Liver (tissue), 9 donors: Measurements from ENCODE around the gene TMEM43. TPM values are rescaled to one million over a fixed set of nuclear protein-coding genes. Genes with fewer than 3 reads are reported as not detected.

Experiments
- DNase-seq: peaks from one replicate; pipeline ENCODE4 v3.0.0-alpha.2; 2017; ENCODE audit warnings: low spot score
- H3K27ac ChIP-seq, 2 donors: one replicate each; pipeline ENCODE4 v1.7.0; 2013; ENCODE audit warnings: inconsistent platforms in 2 of 2, low read length in 2 of 2, control low read depth in 1 of 2, low read depth in 1 of 2, mild to moderate bottlenecking in 1 of 2
- H3K27me3 ChIP-seq, 4 donors: one replicate each; pipeline versions ENCODE4 v1.6.1 to v1.7.0; 2013; ENCODE audit warnings: low read length in 3 of 4, inconsistent platforms in 1 of 4, mild to moderate bottlenecking in 1 of 4, moderate library complexity in 1 of 4; ENCODE audit not compliant: control insufficient read depth in 4 of 4, insufficient read depth in 4 of 4
- H3K36me3 ChIP-seq, 4 donors: one replicate each; pipeline versions ENCODE4 v1.6.1 to v1.7.0; 2013; ENCODE audit warnings: low read length in 3 of 4, mild to moderate bottlenecking in 3 of 4, low read depth in 1 of 4, moderate library complexity in 1 of 4; ENCODE audit not compliant: control insufficient read depth in 4 of 4, insufficient read depth in 3 of 4
- H3K4me1 ChIP-seq, 4 donors: one replicate each; pipeline versions ENCODE4 v1.6.1 to v1.7.0; 2013; ENCODE audit warnings: low read length in 3 of 4, mild to moderate bottlenecking in 3 of 4, moderate library complexity in 1 of 4; ENCODE audit not compliant: control insufficient read depth in 4 of 4, insufficient read depth in 4 of 4
- H3K4me3 ChIP-seq, 3 donors: one replicate each; pipeline versions ENCODE4 v1.6.1 to v1.7.0; 2013; ENCODE audit warnings: low read length in 3 of 3, control low read depth in 1 of 3, low read depth in 1 of 3, mild to moderate bottlenecking in 1 of 3
- H3K9ac ChIP-seq, 2 donors: one replicate each; pipeline ENCODE4 v1.7.0; 2013; ENCODE audit warnings: low read length in 2 of 2, mild to moderate bottlenecking in 2 of 2, moderate library complexity in 2 of 2, control low read depth in 1 of 2, low read depth in 1 of 2
- H3K9me3 ChIP-seq, 4 donors: one replicate each; pipeline versions ENCODE4 v1.6.1 to v1.7.0; 2013; ENCODE audit warnings: low read length in 3 of 4; ENCODE audit not compliant: control insufficient read depth in 4 of 4
- ATF3 ChIP-seq: IDR thresholded peaks from 2 replicates; pipeline ENCODE4 v1.6.1; 2016; ENCODE audit warnings: antibody characterized with exemption
- CTCF ChIP-seq: fragments of 150-350 bp; IDR thresholded peaks from 2 replicates; pipeline ENCODE4 v1.5.1; 2017; ENCODE audit warnings: improper control_type of control experiment, low read depth, low read length; ENCODE audit not compliant: missing input control
- EGR1 ChIP-seq, 2 donors: IDR thresholded peaks; 2 replicates each; pipeline ENCODE4 v1.6.1; 2016 to 2018; ENCODE audit warnings: antibody characterized with exemption in 2 of 2, low read depth in 2 of 2
- FOXA1 ChIP-seq: IDR thresholded peaks from 2 replicates; pipeline ENCODE4 v1.6.1; 2016; ENCODE audit warnings: antibody characterized with exemption
- FOXA2 ChIP-seq: IDR thresholded peaks from 2 replicates; pipeline ENCODE4 v1.6.1; 2016; ENCODE audit warnings: antibody characterized with exemption
- GABPA ChIP-seq, 2 donors: IDR thresholded peaks in 1 of 2; conservative IDR thresholded peaks in 1 of 2; 2 replicates each; pipeline ENCODE4 v1.6.1; 2016; ENCODE audit warnings: antibody characterized with exemption in 2 of 2, mild to moderate bottlenecking in 1 of 2, moderate library complexity in 1 of 2
- HNF4A ChIP-seq, 2 donors: conservative IDR thresholded peaks; 2 replicates each; pipeline ENCODE4 v1.6.1; 2016; ENCODE audit warnings: antibody characterized with exemption in 2 of 2, mild to moderate bottlenecking in 2 of 2
- HNF4G ChIP-seq: IDR thresholded peaks from 2 replicates; pipeline ENCODE4 v1.6.1; 2016; ENCODE audit warnings: antibody characterized with exemption
- JUND ChIP-seq, 2 donors: IDR thresholded peaks; 2 replicates each; pipeline ENCODE4 v1.6.1; 2016; ENCODE audit warnings: antibody characterized with exemption in 2 of 2
- MAX ChIP-seq: IDR thresholded peaks from 2 replicates; pipeline ENCODE4 v1.6.1; 2016; ENCODE audit warnings: antibody characterized with exemption
- NR2F2 ChIP-seq: IDR thresholded peaks from 2 replicates; pipeline ENCODE4 v1.6.1; 2016; ENCODE audit warnings: antibody characterized with exemption
- RAD21 ChIP-seq, 2 donors: IDR thresholded peaks; 2 replicates each; pipeline ENCODE4 v1.6.1; 2016; ENCODE audit warnings: antibody characterized with exemption in 2 of 2, mild to moderate bottlenecking in 2 of 2
- REST ChIP-seq: IDR thresholded peaks from 2 replicates; pipeline ENCODE4 v1.6.1; 2016; ENCODE audit warnings: antibody characterized with exemption, mild to moderate bottlenecking
- RXRA ChIP-seq, 2 donors: IDR thresholded peaks; 2 replicates each; pipeline ENCODE4 v1.6.1; 2017 to 2018; ENCODE audit warnings: antibody characterized with exemption in 2 of 2, mild to moderate bottlenecking in 1 of 2
- SP1 ChIP-seq: IDR thresholded peaks from 2 replicates; pipeline ENCODE4 v1.6.1; 2018; ENCODE audit warnings: antibody characterized with exemption, mild to moderate bottlenecking
- TAF1 ChIP-seq: conservative IDR thresholded peaks from 2 replicates; pipeline ENCODE4 v1.6.1; 2016; ENCODE audit warnings: antibody characterized with exemption, mild to moderate bottlenecking
- YY1 ChIP-seq: IDR thresholded peaks from 2 replicates; pipeline ENCODE4 v1.6.1; 2016; ENCODE audit warnings: antibody characterized with exemption, mild to moderate bottlenecking
- ZBTB33 ChIP-seq: IDR thresholded peaks from 2 replicates; pipeline ENCODE4 v1.6.1; 2016; ENCODE audit warnings: antibody characterized with exemption
- WGBS: extraction: QIAGEN DNeasy Blood & Tissue Kit; methylation state at CpG from one replicate; pipeline ENCODE4 v1.1.7; 2013; 5-methylcytosine and 5-hydroxymethylcytosine counted together
- polyA plus RNA-seq, 2 donors: library from polyadenylated mRNA; stranded (reverse) in 1 of 2; unstranded in 1 of 2; fragments of 200-250 nt in 1 of 2; fragments of >200 nt in 1 of 2; fragmentation: Nextera tagmentation in 1 of 2; extraction: Ambion mirVana in 1 of 2; gene quantifications; one replicate each; pipeline versions ENCODE4 v1.2.1 to v1.2.3, GENCODE V29; 2013 to 2015
- total RNA-seq, 2 donors: library from RNA; depleted of rRNA; stranded (reverse); fragments of >200 nt; gene quantifications; one replicate each; pipeline ENCODE4 v1.2.3, GENCODE V29; 2014
- donor health status: healthy.
- donor health status: healthy.
- donor health status: healthy.
- donor health status: healthy.
- donor health status: healthy.

Gene TMEM43
- total and polyA plus RNA-seq, 4 donors, result 7.4 to 15.1 (median 13.5) TPM

GRCh38 chr3:14153663-14154062, 28.8 kb downstream of the TMEM43 start:
- Histone ChIP-seq H3K36me3 (peaks cover 5 to 62% (median 39%) of the 10 kb centered on the region in 4 donors), H3K27ac (no peak overlapping the region), H3K9me3 (no peaks in the 10 kb centered on the region), H3K9ac (no peak overlapping the region), H3K4me1 (no peaks in the 10 kb centered on the region), H3K4me3 (no peak overlapping the region), H3K27me3 (no peaks in the 10 kb centered on the region)
- DNase-seq, result peak; percentile 14
- WGBS, result 95% methylated on average over 6 of the region's 6 CpGs
- TF ChIP-seq CTCF (no peak), YY1 (no peak), RXRA (IDR thresholded peaks at IDR 0.05) (no peak), MAX (no peak), NR2F2 (no peak), JUND (IDR thresholded peaks at IDR 0.05) (no peak), REST (no peak), SP1 (no peak), FOXA1 (no peak), HNF4A (conservative IDR thresholded peaks at IDR 0.05) (no peak), ZBTB33 (no peak), TAF1 (no peak), GABPA (IDR thresholded peaks at IDR 0.05 in 1 of 2, conservative IDR thresholded peaks at IDR 0.05 in 1 of 2) (no peak), RAD21 (IDR thresholded peaks at IDR 0.05) (no peak), HNF4G (no peak), EGR1 (IDR thresholded peaks at IDR 0.05; ENCODE audit: low read depth in 2 of 2) (no peak), FOXA2 (no peak), ATF3 (no peak)
